Measurements from ENCODE around the gene BRIX1. TPM values are rescaled to one million over a fixed set of nuclear protein-coding genes. Genes with fewer than 3 reads are reported as not detected.
A peak's percentile ranks its signal among the peaks of the same experiment; 100 is the strongest.
"Not testable (repeated sequence)": the region's sequence is repeated elsewhere in the genome, so short reads cannot be mapped to it uniquely, and the experiment has no call there.

BRIX1 gene
- total RNA-seq, 2 donors from 2014 or later = 48.8 to 73.7 TPM

DNA sequence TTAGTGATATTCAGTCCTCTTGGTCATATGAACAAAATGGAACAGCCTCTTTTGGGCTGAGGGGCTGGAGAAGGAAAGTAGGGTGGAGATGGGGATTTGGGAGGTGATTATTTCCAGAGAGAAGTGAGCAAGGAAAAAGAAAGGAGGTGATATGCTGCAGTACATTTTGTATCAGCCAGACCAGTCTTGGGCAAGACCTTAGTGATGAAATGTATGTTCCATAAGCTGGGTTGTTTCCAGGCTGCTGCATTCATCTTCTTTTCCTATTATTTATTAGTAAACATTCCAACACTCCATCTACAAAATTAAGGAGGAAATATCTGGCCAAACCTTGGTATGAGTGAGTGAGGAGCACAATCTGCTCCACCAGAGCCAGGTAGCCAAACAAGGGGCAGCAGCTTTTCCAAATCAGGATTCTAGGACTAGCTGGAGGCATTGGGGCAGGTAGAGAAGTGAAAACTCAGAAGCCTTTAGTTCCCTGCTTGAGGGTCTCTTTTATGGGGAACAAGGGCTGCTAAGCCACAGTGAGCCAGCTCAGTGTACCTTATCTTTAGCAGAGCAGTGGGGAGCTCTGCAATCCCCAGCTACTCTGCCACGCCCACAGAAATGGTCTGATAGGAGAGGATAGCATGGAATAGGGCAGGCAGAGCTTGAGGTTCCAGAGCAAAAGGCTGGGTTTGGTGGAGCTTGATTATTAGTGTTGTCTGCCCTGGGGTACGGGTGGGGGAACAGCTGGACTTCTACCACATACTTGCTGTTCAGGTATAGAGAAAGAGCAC is 19.7 kb upstream of the BRIX1 start:
- H3K27me3 Mint-ChIP-seq = peaks cover 0 to 10% of the 10 kb centered on the region in 2 donors
- no peak overlapping the region for H3K4me3 Mint-ChIP-seq
- no peaks in the 10 kb centered on the region for H3K36me3 Mint-ChIP-seq
- H3K4me1 Mint-ChIP-seq (ENCODE audit: low read depth in 2 of 2) = no peaks in the 10 kb centered on the region
- DNase-seq (ENCODE audit: low spot score) (no peak), ATAC-seq (no peak)
- no peak overlapping the region for H3K27ac Mint-ChIP-seq
- no peaks in the 10 kb centered on the region for H3K9me3 Mint-ChIP-seq

DNA sequence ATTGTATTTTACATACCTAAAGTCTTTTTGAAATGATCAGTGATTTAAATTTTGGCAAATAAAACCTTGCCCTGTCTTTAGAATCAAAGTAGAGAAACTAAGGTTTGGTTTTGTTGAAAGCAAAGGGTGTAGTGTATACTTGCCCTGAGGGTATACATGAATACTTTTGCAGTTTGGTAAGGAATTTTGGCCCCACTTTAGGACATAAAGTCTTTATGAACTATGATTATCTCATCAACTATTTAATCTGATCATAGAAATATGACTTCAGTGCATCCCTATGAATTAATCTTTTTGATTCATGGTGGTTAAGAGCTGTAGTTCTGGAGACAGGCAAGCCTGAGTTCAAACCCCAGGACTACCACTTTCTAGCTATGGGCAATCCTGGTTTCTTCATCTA is 17.9 kb upstream of the BRIX1 start:
- no peak for ATAC-seq
- DNase-seq (ENCODE audit: low spot score) = no peak
- H3K9me3 Mint-ChIP-seq = no peaks in the 10 kb centered on the region
- no peak overlapping the region for H3K27ac Mint-ChIP-seq
- no peaks in the 10 kb centered on the region for H3K36me3 Mint-ChIP-seq
- H3K4me3 Mint-ChIP-seq = no peak overlapping the region
- no peaks in the 10 kb centered on the region for H3K4me1 Mint-ChIP-seq (ENCODE audit: low read depth in 2 of 2)
- H3K27me3 Mint-ChIP-seq = peaks cover 0 to 4% of the 10 kb centered on the region in 2 donors

DNA sequence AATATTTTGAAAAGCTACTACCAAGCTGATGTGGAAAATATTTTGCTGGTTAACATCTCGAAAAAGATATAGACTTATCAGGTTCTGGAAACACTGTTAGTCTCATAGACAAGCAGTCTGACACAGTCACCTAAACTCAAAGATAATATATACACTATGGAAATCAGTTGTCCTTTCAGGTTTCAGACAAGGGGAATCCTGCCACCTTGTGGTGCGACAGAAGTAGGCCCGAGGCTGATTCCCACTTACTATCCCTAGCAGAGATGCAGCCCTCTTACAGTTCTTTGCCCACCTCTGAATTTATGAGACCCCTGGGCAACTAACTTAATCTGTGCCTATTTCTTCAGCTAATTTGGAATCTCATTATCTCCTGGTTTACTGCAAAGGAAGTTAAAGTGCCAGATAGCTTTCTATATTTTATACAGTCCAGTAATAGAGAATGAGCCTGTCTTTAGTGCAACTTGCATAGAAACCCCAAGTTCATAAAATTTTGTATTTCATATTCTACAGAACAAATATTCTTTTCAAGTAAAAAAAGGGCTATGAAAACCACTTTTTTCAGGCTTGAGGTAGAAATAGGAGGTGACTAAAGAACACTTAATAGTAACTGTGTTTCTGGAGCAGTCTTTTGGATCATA is 17.1 kb upstream of the BRIX1 start:
- no peak overlapping the region for H3K4me3 Mint-ChIP-seq
- ATAC-seq (no peak), DNase-seq (ENCODE audit: low spot score) (peak; percentile 68)
- no peaks in the 10 kb centered on the region for H3K9me3 Mint-ChIP-seq
- no peaks in the 10 kb centered on the region for H3K4me1 Mint-ChIP-seq (ENCODE audit: low read depth in 2 of 2)
- no peak overlapping the region for H3K27ac Mint-ChIP-seq
- H3K27me3 Mint-ChIP-seq = no peaks in the 10 kb centered on the region
- H3K36me3 Mint-ChIP-seq = no peaks in the 10 kb centered on the region

DNA sequence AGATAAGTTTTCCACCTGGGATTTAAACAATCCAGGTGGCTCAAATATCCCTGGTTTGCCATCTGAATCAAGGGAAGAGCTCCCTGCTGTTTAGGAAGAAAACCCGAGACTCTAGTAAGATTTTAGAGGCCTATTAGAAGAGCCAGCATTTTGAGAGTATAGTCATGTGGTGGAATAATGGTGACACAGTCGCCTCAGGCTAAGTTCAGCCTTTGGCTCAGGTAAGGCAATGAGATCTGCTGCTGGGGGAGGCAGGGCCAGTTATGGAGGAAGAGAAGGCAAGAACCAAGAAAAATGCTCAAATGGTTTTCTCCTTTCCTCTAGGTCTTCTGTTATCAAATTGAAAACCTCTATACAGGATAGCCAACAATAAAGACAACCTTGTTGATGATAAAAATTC is 16.4 kb upstream of the BRIX1 start:
- no peaks in the 10 kb centered on the region for H3K36me3 Mint-ChIP-seq
- no peaks in the 10 kb centered on the region for H3K4me1 Mint-ChIP-seq (ENCODE audit: low read depth in 2 of 2)
- no peak overlapping the region for H3K4me3 Mint-ChIP-seq
- no peak overlapping the region for H3K27ac Mint-ChIP-seq
- ATAC-seq = no peak
- no peak for DNase-seq (ENCODE audit: low spot score)
- H3K9me3 Mint-ChIP-seq = no peaks in the 10 kb centered on the region
- no peaks in the 10 kb centered on the region for H3K27me3 Mint-ChIP-seq

DNA sequence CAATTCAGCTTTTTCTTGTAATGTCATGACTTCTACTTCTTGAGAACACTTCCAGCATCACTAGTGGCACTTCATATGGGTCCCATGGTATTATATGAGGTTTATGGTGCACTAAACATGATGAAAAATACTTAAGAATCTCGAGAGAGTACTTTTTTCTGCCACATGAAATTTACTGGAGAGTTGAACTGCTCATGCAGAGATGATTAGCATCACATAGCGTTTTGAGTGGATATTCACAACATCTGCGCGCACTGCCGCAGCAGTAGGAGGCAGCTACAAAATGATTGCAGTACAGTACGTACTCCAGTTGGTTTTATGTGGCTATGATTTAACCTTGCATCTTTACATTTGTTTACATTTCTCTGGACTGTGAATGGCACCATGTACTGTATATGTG is 14.9 kb upstream of the BRIX1 start:
- H3K4me3 Mint-ChIP-seq = no peak overlapping the region
- no peak overlapping the region for H3K27ac Mint-ChIP-seq
- H3K9me3 Mint-ChIP-seq = no peaks in the 10 kb centered on the region
- no peak for ATAC-seq
- H3K27me3 Mint-ChIP-seq = no peaks in the 10 kb centered on the region
- no peak for DNase-seq (ENCODE audit: low spot score)
- H3K4me1 Mint-ChIP-seq (ENCODE audit: low read depth in 2 of 2) = no peaks in the 10 kb centered on the region
- peaks cover 5% of the 10 kb centered on the region for H3K36me3 Mint-ChIP-seq

DNA sequence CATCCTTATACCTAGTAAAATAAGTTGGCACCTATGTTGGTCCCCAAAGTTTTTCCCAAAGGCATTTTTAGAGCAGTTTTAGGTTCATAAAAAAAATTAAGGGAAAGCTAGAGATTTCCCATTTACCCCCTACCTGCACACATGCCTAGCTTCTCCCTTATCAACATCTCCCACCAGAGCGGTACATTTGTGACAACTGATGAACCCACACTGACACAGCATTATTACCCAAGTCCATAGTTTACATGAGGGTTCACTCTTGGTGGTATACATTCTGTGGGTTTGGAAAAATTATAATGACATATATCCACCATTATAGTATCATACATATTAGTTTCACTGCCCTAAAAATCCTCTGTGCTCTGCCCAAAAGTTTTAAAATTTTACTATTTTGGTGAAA is 12.3 kb upstream of the BRIX1 start:
- no peak overlapping the region for H3K4me3 Mint-ChIP-seq
- H3K4me1 Mint-ChIP-seq (ENCODE audit: low read depth in 2 of 2) = no peaks in the 10 kb centered on the region
- no peak for ATAC-seq
- no peak overlapping the region for H3K27ac Mint-ChIP-seq
- no peaks in the 10 kb centered on the region for H3K27me3 Mint-ChIP-seq
- H3K36me3 Mint-ChIP-seq = peaks cover 6% of the 10 kb centered on the region
- no peaks in the 10 kb centered on the region for H3K9me3 Mint-ChIP-seq
- no peak for DNase-seq (ENCODE audit: low spot score)

DNA sequence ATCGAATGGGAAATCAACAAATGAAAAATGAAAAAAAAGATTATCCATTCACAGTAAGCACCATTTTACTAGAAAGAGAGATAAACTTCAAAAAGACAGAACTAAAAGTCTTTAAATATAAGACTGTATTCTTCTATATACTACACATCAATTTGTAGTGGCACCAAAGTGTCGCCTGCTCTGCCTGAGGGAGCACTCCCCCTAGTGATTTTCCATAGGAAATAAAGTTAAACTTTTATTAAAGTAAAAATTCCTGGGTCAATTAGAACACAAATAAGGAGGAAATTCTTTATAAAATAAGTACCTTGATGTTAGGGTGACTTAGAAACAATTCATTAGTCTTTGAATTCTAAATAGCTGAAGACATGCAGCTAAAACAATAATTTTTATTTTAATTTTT is 9.9 kb upstream of the BRIX1 start:
- peaks cover 22% of the 10 kb centered on the region for H3K36me3 Mint-ChIP-seq
- no peak for DNase-seq (ENCODE audit: low spot score)
- H3K4me3 Mint-ChIP-seq = no peak overlapping the region
- no peak overlapping the region for H3K27ac Mint-ChIP-seq
- ATAC-seq = no peak
- H3K4me1 Mint-ChIP-seq (ENCODE audit: low read depth in 2 of 2) = peaks cover 0 to 7% of the 10 kb centered on the region in 2 donors
- H3K27me3 Mint-ChIP-seq = no peaks in the 10 kb centered on the region
- no peaks in the 10 kb centered on the region for H3K9me3 Mint-ChIP-seq

DNA sequence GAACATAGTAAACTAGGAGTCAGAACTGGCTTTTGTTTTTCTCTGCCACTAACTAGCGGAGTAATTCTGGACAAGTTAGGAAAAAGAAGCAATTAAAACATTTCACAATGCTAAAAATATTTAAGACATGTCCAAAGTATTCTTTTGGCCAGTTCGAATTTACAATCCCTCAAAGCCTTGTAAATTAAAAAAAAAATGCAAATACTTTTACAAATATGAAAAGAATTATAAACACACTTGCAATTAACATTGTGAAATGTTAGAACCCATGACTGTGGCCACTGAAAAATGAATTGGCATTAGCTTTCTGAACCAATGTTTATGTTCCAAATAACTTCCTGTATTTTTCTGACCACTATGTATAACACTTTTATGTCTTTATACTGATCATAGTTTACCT is 2.4 kb upstream of the BRIX1 start:
- no peak for ATAC-seq
- Mint-ChIP-seq H3K36me3 (peaks cover 54% of the 10 kb centered on the region), H3K27ac (no peak overlapping the region), H3K9me3 (no peaks in the 10 kb centered on the region), H3K4me1 (ENCODE audit: low read depth in 2 of 2) (peaks cover 18 to 41% of the 10 kb centered on the region in 2 donors), H3K4me3 (no peak overlapping the region), H3K27me3 (no peaks in the 10 kb centered on the region)
- no peak for DNase-seq (ENCODE audit: low spot score)

DNA sequence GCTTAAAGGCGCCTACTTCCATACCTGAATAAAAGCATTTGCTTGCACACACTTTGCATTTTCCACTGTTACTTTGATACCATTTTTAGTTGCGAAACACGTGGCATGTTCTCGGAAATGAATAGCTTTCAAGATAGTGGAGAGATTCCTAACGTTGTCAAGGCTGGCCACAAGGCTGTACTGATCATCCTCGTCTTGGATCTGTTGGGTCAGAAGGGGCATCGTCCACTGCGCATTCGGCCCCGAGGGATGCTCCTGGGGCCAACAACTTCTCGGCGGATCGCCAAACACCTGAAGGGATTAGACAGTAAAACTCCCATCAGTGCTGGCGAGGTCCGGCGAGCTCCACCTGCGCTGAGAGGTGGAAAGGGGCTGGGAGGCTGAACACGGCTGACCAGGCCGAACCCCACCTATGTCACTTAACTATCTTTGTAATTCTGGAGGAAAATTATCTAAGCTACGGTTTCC is 806 bp upstream of the BRIX1 start:
- Mint-ChIP-seq H3K9me3 (no peaks in the 10 kb centered on the region), H3K4me1 (ENCODE audit: low read depth in 2 of 2) (peaks cover 18 to 40% of the 10 kb centered on the region in 2 donors), H3K36me3 (peaks cover 42% of the 10 kb centered on the region), H3K27me3 (no peaks in the 10 kb centered on the region), H3K27ac (no peak overlapping the region), H3K4me3 (no peak overlapping the region)
- no peak for DNase-seq (ENCODE audit: low spot score)
- ATAC-seq = peak; percentile 1 to 2

DNA sequence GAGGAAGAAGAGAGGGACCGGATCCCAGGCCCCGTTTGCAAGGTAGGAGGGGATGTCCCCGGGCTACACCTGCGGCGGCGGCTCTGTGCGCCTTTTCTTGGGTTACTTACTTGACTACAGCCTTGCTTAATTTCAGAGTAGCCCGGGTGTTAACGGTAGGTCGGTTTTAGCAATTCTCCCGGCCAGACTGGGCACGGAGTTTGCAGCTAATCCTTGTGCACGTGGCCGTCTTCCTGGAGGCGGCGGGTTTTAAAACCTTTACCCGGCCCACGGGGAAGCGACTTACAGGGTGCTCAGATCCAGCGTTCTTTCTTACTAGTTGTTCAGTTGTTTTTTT is 313 bp downstream of the BRIX1 start:
- Mint-ChIP-seq H3K36me3 (peaks cover 42% of the 10 kb centered on the region), H3K27ac (no peak overlapping the region), H3K4me1 (ENCODE audit: low read depth in 2 of 2) (peaks cover 18 to 38% of the 10 kb centered on the region in 2 donors), H3K27me3 (no peaks in the 10 kb centered on the region), H3K9me3 (no peaks in the 10 kb centered on the region), H3K4me3 (no peak overlapping the region)
- DNase-seq (ENCODE audit: low spot score) (no peak), ATAC-seq (no peak)

DNA sequence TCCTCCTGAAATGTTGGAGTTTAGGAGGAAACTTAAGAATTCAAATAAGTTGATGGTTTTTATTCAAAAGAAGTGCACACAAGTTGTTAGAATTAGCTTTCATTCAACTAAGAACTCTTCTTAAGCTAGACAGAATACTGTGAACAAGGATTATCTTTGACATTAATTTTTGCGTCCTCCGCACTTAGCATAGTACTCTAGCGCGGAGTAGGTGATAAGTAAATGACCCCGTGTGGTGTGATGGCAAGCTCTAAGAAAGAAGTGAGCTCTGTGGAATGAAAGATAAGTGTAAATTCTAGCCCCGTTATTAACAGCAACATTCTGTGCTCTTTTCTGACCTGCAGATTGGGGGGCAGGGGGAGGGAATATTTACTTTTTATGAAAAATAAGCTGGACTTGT is 1.0 kb downstream of the BRIX1 start:
- Mint-ChIP-seq H3K27ac (no peak overlapping the region), H3K36me3 (peaks cover 38% of the 10 kb centered on the region), H3K9me3 (no peaks in the 10 kb centered on the region), H3K27me3 (no peaks in the 10 kb centered on the region), H3K4me3 (no peak overlapping the region), H3K4me1 (ENCODE audit: low read depth in 2 of 2) (peaks cover 18 to 38% of the 10 kb centered on the region in 2 donors)
- ATAC-seq (no peak), DNase-seq (ENCODE audit: low spot score) (no peak)

DNA sequence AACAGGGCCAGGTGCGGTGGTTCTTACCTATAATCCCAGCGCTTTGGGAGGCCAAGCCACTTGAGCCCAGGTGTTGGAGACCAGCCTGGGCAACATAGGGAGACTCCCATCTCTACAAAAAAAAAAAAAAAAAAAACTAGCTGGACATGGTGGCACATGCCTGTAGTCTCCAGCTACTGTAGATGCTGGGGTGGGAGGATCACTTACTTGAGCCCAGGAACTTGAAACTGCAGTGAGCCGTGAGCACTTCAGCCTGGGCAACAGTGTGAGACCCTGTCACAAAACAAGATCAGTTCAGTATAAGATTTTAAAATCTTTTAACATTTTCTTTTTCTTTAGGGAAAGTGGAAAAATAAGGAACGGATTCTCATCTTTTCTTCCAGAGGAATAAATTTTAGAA is 2.5 kb downstream of the BRIX1 start:
- H3K36me3 Mint-ChIP-seq = peaks cover 37% of the 10 kb centered on the region

DNA sequence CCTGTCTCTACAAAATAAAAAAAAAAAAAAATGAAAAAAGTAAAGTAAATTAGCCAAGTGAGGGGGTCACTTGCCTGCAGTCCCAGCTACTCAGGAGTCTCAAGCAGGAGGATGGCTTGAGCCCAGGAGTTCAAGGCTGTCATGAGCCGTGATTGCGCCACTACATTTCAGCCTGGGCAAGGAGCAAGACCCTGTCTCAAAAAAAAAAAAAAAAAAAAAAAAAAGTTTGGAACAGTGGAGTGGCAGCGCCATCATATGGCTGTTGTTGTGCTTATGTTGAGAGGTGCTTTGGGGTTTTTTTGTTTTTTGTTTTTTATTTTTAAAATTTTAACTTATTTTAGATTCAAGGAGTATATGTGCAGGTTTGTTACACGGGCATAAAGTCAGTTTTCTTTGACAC is 3.6 kb downstream of the BRIX1 start:
- DNase-seq (ENCODE audit: low spot score) (no peak), ATAC-seq (no peak)
- Mint-ChIP-seq H3K4me1 (ENCODE audit: low read depth in 2 of 2) (peaks cover 23 to 36% of the 10 kb centered on the region in 2 donors), H3K36me3 (peaks cover 39% of the 10 kb centered on the region), H3K9me3 (no peaks in the 10 kb centered on the region), H3K27me3 (no peaks in the 10 kb centered on the region), H3K4me3 (no peak overlapping the region), H3K27ac (no peak overlapping the region)

More for the DNA sequence above, 2.5 kb downstream of the BRIX1 start:
- no peaks in the 10 kb centered on the region for H3K27me3 Mint-ChIP-seq
- no peak overlapping the region for H3K4me3 Mint-ChIP-seq
- no peaks in the 10 kb centered on the region for H3K9me3 Mint-ChIP-seq
- H3K4me1 Mint-ChIP-seq (ENCODE audit: low read depth in 2 of 2) = peaks cover 18 to 37% of the 10 kb centered on the region in 2 donors
- no peak for DNase-seq (ENCODE audit: low spot score)
- no peak overlapping the region for H3K27ac Mint-ChIP-seq
- no peak for ATAC-seq

DNA sequence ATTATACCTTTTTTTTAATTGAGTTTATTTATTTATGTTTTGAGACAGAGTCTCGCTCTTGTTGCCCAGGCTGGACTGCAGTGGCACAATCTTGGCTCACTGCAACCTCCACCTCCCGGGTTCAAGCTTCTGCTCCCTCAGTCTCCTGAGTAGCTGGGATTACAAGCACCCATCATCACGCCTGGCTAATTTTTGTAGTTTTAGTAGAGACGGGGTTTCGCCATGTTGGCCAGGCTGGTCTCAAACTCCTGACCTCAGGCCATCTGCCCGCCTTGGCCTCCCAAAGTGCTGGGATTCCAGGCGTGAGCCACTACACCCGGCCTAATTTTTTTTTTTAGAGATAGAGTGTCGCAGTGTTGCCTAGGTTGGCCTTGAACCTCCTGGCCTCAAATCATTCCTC is 7.7 kb downstream of the BRIX1 start:
- Mint-ChIP-seq H3K36me3 (peaks cover 27% of the 10 kb centered on the region), H3K4me1 (ENCODE audit: low read depth in 2 of 2) (peaks cover 6 to 14% of the 10 kb centered on the region in 2 donors), H3K27ac (peak overlapping the region; percentile 31 to 37), H3K4me3 (peak overlapping the region; percentile 48)
- H3K9me3 Mint-ChIP-seq; H3K27me3 Mint-ChIP-seq; DNase-seq (ENCODE audit: low spot score): not testable (repeated sequence)
- ATAC-seq = peak in 1 of 2 donors; percentile 24

All from natural killer cell treated with Interleukin-12 subunit alpha and Interleukin-12 subunit beta and Interleukin-15 and Interleukin-18, amount 100 ng/mL, for 72 hours (primary cell).